HG02973 (cell line): Measurements from ENCODE around the gene PEX3.
"Not testable (repeated sequence)": the region's sequence is repeated elsewhere in the genome, so short reads cannot be mapped to it uniquely, and the experiment has no call there.

ENCODE experiments used
- ATAC-seq: cut with Tn5 transposase; IDR thresholded peaks from one replicate; pipeline ENCODE4 v1.9.1; 2021; ENCODE audit warnings: moderate library complexity; ENCODE audit not compliant: unreplicated experiment

The PEX3 gene

DNA sequence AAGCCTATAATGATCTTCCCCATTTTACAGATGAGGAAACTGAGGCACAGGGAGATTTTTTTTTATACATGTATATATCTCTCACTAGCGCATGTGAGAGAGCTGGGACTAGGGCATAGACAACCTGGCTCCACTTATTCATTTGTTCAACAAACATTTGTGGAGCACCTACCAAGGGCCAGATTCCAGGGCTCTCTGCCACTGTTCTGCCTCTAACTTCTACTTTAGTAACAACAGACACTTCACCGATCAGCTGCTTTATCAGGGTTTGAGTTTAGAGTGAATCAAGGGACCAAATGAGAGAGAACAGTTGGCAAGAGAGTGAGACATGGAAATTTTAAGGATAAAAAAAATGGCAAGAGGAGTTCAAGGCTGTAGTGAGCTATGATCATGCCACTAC lies 7.5 kb upstream of the PEX3 start:
- no peak for ATAC-seq

DNA sequence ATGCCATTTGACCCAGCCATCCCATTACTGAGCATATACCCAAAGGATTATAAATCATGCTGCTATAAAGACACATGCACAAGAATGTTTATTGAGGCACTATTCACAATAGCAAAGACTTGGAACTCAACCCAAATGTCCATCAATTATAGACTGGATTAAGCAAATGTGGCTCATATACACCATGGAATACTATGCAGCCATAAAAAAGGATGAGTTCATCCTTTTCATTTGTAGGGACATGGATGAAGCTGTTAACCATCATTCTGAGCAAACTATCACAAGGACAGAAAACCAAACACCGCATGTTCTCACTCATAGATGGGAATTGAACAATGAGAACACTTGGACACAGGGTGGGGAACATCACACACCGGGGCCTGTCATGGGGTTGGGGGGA lies 2.7 kb upstream of the PEX3 start:
- not testable (repeated sequence) for ATAC-seq

DNA sequence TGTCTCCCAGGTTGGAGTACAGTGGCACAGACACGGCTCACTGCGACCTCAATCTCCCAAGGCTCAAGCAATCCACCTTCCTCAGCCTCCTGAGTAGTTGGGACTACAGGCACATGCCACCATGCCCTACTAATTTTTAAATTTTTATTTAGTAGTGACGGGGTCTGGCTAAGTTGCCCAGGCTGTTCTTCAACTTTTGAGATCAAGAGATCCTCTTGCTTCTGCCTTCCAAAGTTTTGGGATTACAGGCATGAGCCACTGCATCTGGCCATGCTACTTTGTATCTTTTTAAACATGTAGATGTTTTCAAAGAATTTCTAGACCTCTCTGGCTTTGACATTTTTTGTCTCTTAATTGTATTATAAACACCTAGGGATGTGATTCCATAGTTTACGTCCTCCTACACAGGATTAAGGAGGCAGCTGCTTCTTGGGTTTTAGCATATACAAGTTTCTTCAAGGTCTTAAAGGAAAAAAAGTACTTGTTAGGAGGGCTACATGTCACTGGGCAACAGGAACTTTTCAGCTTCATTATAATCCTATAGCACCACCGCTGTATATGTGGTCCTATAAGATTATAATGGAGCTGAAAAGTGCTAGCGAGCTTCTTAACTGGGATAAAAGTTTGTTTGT lies 1.4 kb upstream of the PEX3 start:
- ATAC-seq = no peak

DNA sequence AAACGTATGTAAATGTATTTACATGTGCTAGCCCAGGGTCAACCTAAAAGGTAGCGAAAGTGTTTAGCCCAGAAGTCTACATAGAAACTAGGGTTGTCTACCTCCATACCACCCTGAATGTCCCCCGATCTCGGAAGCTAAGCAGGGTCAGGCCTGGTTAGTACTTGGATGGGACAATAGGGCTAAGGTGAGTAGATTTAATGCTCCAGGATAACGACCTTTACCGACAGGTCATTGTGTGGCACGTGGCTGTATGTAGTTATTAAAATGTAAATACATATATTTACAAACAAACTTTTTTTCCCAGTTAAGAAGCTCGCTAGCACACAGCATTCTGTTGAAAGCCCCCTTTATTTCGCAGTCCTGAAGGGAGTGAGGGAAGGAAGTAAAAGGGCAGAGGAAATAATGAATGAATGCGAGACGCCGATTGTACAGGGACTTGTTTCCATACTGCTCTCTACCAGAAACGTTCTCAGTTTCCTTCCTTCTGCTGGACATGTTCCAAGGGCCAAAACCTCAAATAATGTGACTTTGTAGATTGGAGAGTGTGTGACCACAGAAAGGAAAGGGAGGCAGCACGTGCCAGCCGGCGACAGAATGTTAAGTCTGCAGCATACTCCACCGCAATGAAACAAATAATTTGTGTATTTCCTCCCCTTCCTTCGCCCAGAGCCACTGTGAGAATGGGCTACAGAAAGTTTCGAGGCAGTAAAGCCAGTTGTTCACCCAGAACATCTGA lies 722 bp upstream of the PEX3 start:
- peak; percentile 7 for ATAC-seq

DNA sequence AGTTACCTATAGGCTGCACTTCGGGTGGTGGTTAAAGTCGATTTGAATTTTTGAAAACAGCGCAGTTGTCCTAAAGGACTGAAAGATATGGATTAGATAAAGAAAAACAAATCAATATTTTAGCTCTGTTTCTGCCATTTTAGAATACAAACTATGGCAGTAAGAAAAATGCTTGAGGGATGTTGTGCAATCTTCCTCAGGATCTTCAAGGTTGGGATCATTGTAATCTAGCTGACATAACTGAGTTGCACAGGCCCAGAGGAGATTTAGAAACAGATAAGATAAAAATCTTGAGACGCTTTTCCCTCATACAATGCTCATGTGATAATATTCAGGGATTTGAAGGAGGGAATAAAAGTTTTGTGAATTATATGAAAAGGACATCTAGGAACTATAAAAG lies 926 bp downstream of the PEX3 start:
- no peak for ATAC-seq

DNA sequence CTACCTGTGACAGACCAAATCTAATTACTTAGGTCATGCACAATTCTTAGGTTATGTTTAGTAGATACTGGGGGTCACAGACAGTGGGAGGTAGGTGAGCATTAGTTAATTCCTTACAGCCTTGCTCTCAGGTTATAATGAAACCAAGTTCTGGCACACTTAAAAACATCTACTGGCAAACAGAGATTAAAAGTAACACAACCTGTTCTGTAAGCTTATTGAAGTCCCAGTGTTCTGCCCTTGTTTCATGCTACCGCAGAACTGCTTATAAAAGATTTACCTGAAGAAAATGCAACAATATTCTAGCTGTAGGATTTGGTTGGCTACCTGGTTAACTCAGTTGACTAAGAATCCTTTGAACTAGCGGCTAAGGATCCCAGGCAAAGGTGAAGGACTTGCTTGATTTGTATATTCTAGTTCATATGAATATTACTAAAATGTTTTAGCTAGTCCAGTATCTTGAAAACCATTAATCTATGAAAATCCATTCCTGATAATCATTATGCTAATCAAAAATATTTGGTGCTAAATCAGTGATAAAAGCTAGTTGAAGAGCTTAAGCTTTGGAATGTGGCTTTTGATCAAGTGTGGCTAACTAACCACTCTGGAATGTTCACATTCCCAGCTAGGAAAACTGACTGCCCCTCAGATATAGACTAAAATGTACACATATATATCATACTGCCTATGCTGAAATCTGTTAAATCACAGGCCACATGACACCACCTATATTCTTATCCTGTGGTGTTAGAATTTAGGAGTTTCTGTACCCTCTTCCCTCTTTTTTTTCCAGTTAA lies 7.2 kb downstream of the PEX3 start:
- no peak for ATAC-seq

DNA sequence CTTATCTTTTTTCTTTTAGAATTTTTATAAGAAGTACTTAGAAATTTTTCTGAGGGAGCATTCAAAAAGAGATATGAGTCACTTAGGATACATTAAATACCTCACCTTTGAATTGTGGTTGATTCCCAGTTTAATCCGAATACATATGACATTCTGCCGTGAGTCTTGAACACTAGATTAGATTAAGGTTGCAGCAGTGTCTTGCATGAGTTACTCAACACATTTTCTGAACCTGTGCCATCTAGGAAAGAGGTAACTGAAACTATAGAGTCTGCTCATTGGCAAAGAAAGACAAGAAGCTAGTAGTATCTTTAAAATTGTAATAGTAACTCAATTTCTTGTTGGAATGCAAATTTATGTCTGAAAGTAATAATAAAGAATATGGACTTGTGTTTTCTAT lies 14.9 kb downstream of the PEX3 start:
- no peak for ATAC-seq

DNA sequence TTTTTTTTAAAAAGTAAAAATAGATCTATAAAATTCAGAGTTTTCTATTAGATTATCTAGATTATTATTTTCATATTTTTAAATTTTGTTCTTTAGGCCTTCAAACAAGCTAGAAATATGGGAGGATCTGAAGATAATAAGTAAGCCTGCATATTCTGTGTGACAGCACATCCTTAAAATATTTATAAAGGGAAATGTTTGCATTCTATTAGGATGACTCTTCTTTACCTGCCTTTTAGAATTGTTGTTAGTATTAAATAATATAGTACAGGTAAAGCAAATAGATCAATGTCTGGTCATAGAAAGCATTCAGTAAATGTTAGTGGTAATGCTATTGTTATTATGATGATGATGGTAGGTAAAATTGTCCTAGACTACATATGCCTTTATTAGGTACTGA lies 17.4 kb downstream of the PEX3 start:
- ATAC-seq = no peak

DNA sequence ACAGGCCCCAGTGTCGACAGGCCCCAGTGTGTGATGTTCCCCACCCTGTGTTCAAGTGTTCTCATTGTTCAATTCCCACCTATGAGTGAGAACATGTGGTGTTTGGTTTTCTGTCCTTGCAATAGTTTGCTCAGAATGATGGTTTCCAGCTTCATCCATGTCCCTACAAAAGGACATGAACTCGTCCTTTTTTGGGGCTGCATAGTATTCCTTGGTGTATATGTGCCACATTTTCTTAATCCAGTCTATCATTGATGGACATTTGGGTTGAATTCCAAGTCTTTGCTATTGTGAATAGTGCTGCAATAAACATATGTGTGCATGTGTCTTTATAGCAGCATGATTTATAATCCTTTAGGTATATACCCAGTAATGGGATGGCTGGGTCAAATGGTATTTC lies 18.2 kb downstream of the PEX3 start:
- not testable (repeated sequence) for ATAC-seq

DNA sequence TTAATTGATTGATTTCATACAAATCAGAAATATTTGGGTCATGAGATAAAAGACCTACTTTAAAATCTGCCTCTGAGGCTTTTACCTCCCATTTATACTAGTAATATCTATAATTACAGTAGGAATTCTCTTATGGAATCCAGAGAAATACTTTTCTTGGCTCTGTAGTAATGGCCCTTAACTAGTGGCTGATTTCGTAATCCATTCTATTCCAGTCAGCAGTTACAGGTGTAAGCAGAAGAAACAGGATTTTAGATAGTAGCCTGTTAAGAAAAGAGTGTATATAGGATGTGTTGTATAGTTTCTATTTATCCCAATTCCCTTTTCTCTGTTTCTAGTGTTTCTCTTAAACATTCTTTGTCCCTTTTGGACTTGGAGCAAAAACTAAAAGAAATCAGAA lies 21.2 kb downstream of the PEX3 start:
- ATAC-seq = no peak

DNA sequence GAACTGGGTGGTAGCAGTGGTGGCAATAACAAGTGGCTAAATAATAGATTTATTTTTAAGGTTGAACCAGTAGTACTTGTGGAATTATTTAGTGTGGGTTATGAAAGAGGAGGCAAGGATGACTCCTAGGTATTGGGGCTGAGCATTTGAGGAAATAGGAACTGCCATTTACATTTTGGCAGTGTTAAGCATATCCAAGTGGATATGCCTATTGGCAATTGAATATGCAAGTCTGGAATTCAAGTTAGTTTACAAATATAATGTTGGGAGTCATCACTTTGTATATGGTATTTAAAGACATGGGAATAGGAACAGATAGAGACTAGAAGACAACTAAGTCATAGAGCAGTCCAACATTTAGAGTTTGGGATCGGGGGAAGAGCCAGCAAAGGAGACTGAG lies 25.9 kb downstream of the PEX3 start:
- ATAC-seq = no peak

DNA sequence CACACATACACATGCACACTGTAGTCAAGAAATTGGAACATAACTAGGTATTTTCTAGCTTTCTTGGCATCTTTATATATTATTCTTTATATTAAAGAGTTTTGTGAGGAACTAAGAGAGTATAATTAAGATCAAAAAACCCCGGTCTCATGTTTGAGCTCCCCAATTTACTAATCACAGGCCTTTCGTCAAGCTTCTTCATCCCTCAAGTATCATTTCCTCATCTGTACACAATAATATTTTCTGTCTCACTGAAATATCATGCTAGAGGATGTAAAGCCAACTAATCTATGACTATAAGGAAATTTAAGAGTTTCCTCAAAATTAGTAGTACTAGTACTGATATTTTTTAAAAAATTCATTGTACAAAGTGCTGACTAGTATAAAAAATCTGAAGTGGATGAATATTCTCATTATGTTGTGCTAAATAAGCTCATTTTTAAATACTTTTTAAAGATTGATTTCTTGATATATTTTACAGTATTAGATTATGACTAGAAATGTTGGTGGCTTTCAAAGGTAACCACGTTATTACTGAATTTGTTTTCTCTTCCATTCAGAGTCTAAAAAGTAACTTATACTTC lies 28.0 kb downstream of the PEX3 start:
- no peak for ATAC-seq

DNA sequence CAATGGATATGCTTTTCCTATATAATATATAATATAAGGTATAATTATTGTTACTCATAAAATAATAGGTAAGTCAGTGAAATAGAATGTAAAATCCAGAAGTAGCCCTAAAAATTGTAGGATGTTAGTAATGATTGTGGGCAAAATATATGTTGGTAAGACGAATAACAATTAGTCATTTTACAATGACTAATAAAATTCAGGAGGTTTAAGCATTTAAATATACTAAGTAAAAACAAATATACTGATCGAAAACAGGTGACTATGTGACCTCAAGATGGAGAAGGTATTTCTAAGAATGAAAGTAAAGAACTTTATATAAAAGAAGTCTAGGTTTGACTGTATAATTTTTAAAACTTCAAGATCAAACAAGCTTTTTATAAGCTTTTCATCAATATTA lies 32.0 kb downstream of the PEX3 start:
- no peak for ATAC-seq

DNA sequence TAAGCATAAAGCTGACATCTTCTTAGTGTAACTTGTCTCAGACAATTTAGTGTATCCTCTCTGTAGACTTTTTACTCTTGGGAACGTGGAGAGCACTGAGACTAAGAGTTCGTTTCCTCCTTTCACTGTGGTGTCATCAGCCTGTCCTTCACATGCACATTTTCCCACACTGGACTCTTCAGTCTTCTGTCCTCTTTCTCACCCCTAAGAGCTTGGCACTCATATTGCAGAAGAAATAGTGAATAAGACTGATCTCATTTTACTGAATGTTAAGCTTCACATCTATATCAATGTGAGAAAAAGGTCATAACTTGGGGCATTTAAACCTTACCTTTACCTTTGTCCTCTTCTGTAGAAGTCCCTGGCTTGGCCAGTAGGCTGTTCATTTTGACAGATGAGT lies 35.4 kb downstream of the PEX3 start:
- no peak for ATAC-seq

DNA sequence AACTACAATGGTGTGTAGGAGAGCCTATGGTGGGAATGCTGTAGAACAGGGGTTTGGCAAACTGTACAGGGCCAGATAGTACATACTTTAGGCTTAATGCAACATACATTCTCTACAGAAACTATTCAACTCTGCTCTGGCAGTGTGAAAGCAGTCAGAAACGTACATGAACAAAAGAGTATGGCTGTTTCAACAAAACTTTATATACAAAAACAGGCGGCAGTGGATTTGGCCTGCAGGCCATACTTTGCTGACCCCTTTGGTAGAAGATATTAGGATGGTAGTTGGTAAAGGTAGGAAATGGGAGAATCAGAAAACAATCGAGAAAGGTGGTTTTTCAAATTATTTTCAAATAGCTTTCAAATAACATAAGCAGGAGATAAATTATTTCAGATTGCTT lies 36.1 kb downstream of the PEX3 start:
- no peak for ATAC-seq

DNA sequence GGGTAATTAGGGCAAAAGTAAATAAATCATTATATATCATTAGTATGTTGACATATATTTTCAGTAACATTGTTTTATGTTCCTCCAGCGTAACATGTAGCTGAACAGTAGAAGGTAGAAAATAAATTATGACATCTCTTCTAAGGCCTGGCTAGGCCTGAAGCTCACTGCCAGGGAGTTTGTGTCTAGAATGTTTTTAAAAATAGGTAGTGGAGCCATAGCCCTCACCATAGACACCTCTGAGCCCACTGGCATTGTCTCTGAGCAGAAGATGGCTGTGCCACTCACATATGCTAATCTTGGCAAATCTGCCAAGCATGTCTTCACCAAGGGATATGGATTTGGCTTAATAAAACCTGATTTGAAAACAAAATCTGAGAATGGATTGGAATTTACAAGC lies 39.6 kb downstream of the PEX3 start:
- no peak for ATAC-seq

DNA sequence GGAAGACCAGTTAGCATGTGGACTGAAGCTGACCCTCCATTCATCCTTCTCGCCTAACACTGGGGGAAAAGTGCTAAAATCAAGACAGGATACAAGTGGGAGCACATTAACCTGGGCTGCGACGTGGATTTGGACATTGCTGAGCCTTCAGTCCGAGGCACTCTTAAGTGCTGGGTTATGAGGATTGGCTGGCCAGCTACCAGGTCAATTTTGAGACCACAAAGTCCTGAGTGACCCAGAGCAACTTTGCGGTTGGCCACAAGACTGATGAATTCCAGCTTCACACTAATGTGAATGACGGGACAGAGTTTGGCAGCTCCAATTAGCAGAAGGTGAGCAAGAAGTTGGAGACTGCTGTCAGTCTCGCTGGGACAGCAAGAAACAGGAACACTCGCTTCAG lies 40.2 kb downstream of the PEX3 start:
- ATAC-seq = no peak

DNA sequence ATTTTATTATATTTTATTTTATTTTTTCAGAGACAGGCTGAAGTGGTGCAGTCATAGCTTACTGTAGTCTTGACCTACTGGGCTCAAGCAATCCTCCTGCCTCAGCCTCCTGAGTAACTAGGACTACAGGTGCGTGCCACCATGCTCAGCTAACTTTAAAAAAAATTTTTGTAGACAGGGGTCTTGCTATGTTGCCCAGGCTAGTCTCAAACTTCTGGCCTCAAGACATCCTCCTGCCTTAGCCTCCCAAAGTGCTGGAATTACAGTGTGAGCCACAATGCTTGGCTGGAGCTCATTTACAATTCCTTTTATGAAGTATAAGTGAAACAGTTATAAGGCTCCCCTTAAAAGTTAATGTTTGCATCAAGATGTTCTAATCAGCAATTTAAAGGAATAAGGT lies 46.4 kb downstream of the PEX3 start:
- ATAC-seq = no peak

DNA sequence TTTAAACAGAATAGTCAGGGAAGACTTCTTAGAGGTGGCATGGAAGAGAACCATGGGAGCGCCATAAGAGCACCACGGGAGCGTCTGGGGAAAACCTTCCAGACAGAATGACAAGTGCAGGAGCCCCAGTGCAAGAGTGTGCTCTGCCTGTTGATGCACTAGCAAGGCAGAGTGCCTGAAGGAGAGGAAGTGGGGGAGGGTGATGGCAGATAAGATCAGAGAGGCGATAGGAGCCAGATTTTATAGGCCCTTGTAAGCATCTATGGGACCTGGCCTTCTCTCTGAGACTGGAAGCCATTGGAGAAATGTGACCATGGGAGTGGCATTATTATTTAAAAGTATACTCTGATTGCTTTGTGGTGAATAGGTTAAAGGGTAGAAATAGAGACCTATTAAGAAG lies 47.8 kb downstream of the PEX3 start:
- ATAC-seq = no peak

DNA sequence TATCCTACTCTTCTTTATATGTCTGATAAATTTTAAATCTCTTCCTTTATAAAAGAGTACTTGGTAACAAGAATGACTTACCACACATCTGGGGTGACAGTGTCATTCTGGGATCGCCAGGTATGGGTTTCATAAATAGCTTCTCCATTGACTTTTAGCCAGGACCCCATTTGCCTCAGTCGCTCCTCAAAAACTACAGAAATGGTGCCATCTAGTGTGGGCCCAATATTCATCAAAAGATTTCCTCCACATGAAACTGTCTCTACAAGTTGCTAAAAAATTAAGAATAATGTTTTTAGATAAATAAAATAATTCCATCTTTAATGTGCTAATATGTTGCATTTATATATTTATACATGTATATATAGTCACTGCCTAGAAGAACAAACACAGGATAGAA lies 51.2 kb downstream of the PEX3 start:
- no peak for ATAC-seq

DNA sequence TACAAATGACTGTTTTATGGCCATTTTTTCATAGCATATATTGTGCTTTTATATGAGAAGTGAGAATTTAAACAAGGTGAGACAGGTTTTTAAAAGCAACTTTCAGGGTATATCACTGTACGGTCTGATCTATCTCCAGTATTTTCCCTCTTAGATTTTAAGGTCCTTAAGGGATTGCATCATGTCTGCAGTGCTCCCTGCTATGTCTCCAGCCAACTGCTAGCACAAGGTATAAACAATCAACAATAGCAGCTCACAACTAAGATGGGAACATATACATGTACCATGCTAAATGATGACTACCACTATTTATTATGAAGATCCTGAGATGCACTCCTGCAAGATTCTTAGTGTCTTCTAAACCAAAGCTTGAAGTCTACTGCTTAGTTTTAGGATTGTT lies 53.8 kb downstream of the PEX3 start:
- no peak for ATAC-seq

DNA sequence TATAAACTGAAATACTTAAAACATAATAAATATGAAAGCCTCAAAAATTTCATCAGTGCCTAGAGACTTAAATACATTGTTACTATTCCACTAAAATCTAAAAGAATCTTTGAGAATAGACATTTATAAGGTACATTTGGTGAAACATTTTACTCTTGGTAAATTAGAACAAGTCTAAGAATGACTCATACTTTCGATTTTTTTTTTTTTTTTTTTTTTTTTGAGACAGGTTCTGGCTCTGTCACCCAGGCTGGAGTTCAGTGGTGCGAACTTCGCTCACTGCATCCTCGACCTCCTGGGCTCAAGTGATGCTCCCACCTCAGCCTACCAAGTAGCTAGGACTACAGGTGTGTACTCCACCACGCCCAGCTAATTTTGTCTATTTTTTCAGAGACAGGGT lies 54.5 kb downstream of the PEX3 start:
- no peak for ATAC-seq
